ENCODE results near the gene TNS4.

The TNS4 gene

GRCh38 chr17:40433551-40434415 lies 67.6 kb downstream of the TNS4 start:
- DNase-seq (ENCODE audit: low read depth): no peak

- no peak for DNase-seq (ENCODE audit: low read depth)
These were observed 68.4 kb downstream of the TNS4 start for GRCh38 chr17:40432864-40433528.

GRCh38 chr17:40431231-40431602 lies 70.2 kb downstream of the TNS4 start:
- DNase-seq (ENCODE audit: low read depth): no peak

- DNase-seq (ENCODE audit: low read depth): no peak
These were observed 70.9 kb downstream of the TNS4 start for GRCh38 chr17:40430272-40431230.

GRCh38 chr17:40427002-40427491 lies 74.4 kb downstream of the TNS4 start:
- no peak for DNase-seq (ENCODE audit: low read depth)

Data from activated T-cell treated with anti-CD3 and anti-CD28 coated beads for 48 hours (primary cell).